Parathyroid adenoma (tissue), 2 donors: ENCODE measurements around the gene ALDH4A1.
A peak's percentile ranks its signal among the peaks of the same experiment; 100 is the strongest.

Experiments
- H2AFZ ChIP-seq: fragments of 300-600 bp; sonication (generic); one replicate; pipeline ENCODE4 v1.7.0; 2017; ENCODE audit warnings: antibody characterized with exemption, mild to moderate bottlenecking
- H3K27ac ChIP-seq: fragments of 300-600 bp; sonication (generic); one replicate; pipeline ENCODE4 v1.7.0; 2017
- H3K27me3 ChIP-seq: fragments of 300-600 bp; sonication (generic); one replicate; pipeline ENCODE4 v1.7.0; 2017; ENCODE audit warnings: low read length; ENCODE audit not compliant: control insufficient read depth, insufficient read depth
- H3K36me3 ChIP-seq: fragments of 300-600 bp; sonication (generic); one replicate; pipeline ENCODE4 v1.7.0; 2017; ENCODE audit warnings: low read length; ENCODE audit not compliant: control insufficient read depth, insufficient read depth
- H3K4me1 ChIP-seq: fragments of 300-600 bp; sonication (generic); one replicate; pipeline ENCODE4 v1.7.0; 2017; ENCODE audit warnings: control low read depth
- H3K4me2 ChIP-seq: fragments of 300-600 bp; sonication (generic); one replicate; pipeline ENCODE4 v1.7.0; 2017; ENCODE audit warnings: low read length
- H3K4me3 ChIP-seq: fragments of 300-600 bp; sonication (generic); one replicate; pipeline ENCODE4 v1.7.0; 2017; ENCODE audit warnings: low read depth, low read length
- H3K79me2 ChIP-seq: fragments of 300-600 bp; sonication (generic); one replicate; pipeline ENCODE4 v1.7.0; 2017; ENCODE audit warnings: control low read depth
- H3K9ac ChIP-seq: fragments of 300-600 bp; sonication (generic); one replicate; pipeline ENCODE4 v1.7.0; 2017; ENCODE audit warnings: mild to moderate bottlenecking
- H3K9me3 ChIP-seq: fragments of 300-600 bp; sonication (generic); one replicate; pipeline ENCODE4 v1.7.0; 2017; ENCODE audit warnings: low read length; ENCODE audit not compliant: control insufficient read depth
- CTCF ChIP-seq: fragments of 300-600 bp; sonication (generic); IDR thresholded peaks from one replicate; pipeline ENCODE4 v1.7.0; 2017; ENCODE audit warnings: antibody characterized with exemption, mild to moderate bottlenecking
- donor health status: primary hyperparathyroidism.

The ALDH4A1 gene

GRCh38 chr1:18943162-18943561 is 40.8 kb upstream of the ALDH4A1 start:
- no peaks in the 10 kb centered on the region for H3K9me3 ChIP-seq
- no peak overlapping the region for H3K4me3 ChIP-seq
- H3K79me2 ChIP-seq: peaks cover 75% of the 10 kb centered on the region
- H2AFZ ChIP-seq: no peak overlapping the region
- no peaks in the 10 kb centered on the region for H3K36me3 ChIP-seq
- no peak overlapping the region for H3K4me2 ChIP-seq
- no peak for TF ChIP-seq CTCF
- H3K4me1 ChIP-seq: peaks cover 30% of the 10 kb centered on the region
- H3K9ac ChIP-seq: no peak overlapping the region
- no peaks in the 10 kb centered on the region for H3K27me3 ChIP-seq
- H3K27ac ChIP-seq: no peak overlapping the region

- H3K79me2 ChIP-seq: peaks cover 73% of the 10 kb centered on the region
- H3K4me2 ChIP-seq: no peak overlapping the region
- H3K9me3 ChIP-seq: no peaks in the 10 kb centered on the region
- TF ChIP-seq CTCF: no peak
- no peaks in the 10 kb centered on the region for H3K36me3 ChIP-seq
- peaks cover 31% of the 10 kb centered on the region for H3K4me1 ChIP-seq
- H3K9ac ChIP-seq: no peak overlapping the region
- peak overlapping the region; percentile 24 for H3K27ac ChIP-seq
- no peak overlapping the region for H3K4me3 ChIP-seq
- H3K27me3 ChIP-seq: no peaks in the 10 kb centered on the region
- H2AFZ ChIP-seq: no peak overlapping the region
Observed at GRCh38 chr1:18942340-18942739, 40.0 kb upstream of the ALDH4A1 start.

- no peak for TF ChIP-seq CTCF
- no peak overlapping the region for H3K9ac ChIP-seq
Observed at GRCh38 chr1:18941221-18942141, 39.1 kb upstream of the ALDH4A1 start.

GRCh38 chr1:18940303-18941020 is 38.1 kb upstream of the ALDH4A1 start:
- H3K9ac ChIP-seq: no peak overlapping the region
- H3K4me1 ChIP-seq: peaks cover 34% of the 10 kb centered on the region
- peak overlapping the region; percentile 49 for H3K27ac ChIP-seq
- no peak overlapping the region for H3K4me2 ChIP-seq
- H2AFZ ChIP-seq: no peak overlapping the region
- no peak overlapping the region for H3K4me3 ChIP-seq
- no peak for TF ChIP-seq CTCF
- no peaks in the 10 kb centered on the region for H3K9me3 ChIP-seq
- H3K36me3 ChIP-seq: no peaks in the 10 kb centered on the region
- H3K79me2 ChIP-seq: peaks cover 64% of the 10 kb centered on the region
- H3K27me3 ChIP-seq: no peaks in the 10 kb centered on the region

More at GRCh38 chr1:18941221-18942141, 39.1 kb upstream of the ALDH4A1 start:
- H3K79me2 ChIP-seq: peaks cover 69% of the 10 kb centered on the region
- no peaks in the 10 kb centered on the region for H3K27me3 ChIP-seq
- H3K4me3 ChIP-seq: no peak overlapping the region
- peaks cover 34% of the 10 kb centered on the region for H3K4me1 ChIP-seq
- no peak overlapping the region for H3K4me2 ChIP-seq
- H2AFZ ChIP-seq: no peak overlapping the region
- no peaks in the 10 kb centered on the region for H3K9me3 ChIP-seq
- peak overlapping the region; percentile 34 for H3K27ac ChIP-seq
- H3K36me3 ChIP-seq: no peaks in the 10 kb centered on the region
